ENCODE data around the gene YTHDF2.
"Not testable (repeated sequence)": the region's sequence is repeated elsewhere in the genome, so short reads cannot be mapped to it uniquely, and the experiment has no call there.

Gene YTHDF2

GRCh38 chr1:28759257-28759656 lies 22.5 kb downstream of the YTHDF2 start:
- DNase-seq (ENCODE audit: low read depth): no peak

- DNase-seq (ENCODE audit: low read depth): no peak
Observed at GRCh38 chr1:28761189-28761588, 24.4 kb downstream of the YTHDF2 start.

- DNase-seq (ENCODE audit: low read depth): no peak
Observed at GRCh38 chr1:28766532-28767183, 29.9 kb downstream of the YTHDF2 start.

- DNase-seq (ENCODE audit: low read depth): no peak
Observed at GRCh38 chr1:28770601-28771165, 33.9 kb downstream of the YTHDF2 start.

GRCh38 chr1:28771921-28772320 lies 35.2 kb downstream of the YTHDF2 start:
- not testable (repeated sequence) for DNase-seq (ENCODE audit: low read depth)

- DNase-seq (ENCODE audit: low read depth): no peak
Observed at GRCh38 chr1:28773105-28773504, 36.4 kb downstream of the YTHDF2 start.

- peak; percentile 42 for DNase-seq (ENCODE audit: low read depth)
Observed at GRCh38 chr1:28775121-28775942, 38.6 kb downstream of the YTHDF2 start.

- no peak for DNase-seq (ENCODE audit: low read depth)
Observed at GRCh38 chr1:28776341-28776740, 39.6 kb downstream of the YTHDF2 start.

GRCh38 chr1:28778021-28778420 lies 41.3 kb downstream of the YTHDF2 start:
- no peak for DNase-seq (ENCODE audit: low read depth)

- no peak for DNase-seq (ENCODE audit: low read depth)
Observed at GRCh38 chr1:28779751-28780408, 43.1 kb downstream of the YTHDF2 start.

GRCh38 chr1:28781305-28781704 lies 44.6 kb downstream of the YTHDF2 start:
- DNase-seq (ENCODE audit: low read depth): no peak

- no peak for DNase-seq (ENCODE audit: low read depth)
Observed at GRCh38 chr1:28782011-28782410, 45.3 kb downstream of the YTHDF2 start.

GRCh38 chr1:28783363-28783762 lies 46.6 kb downstream of the YTHDF2 start:
- DNase-seq (ENCODE audit: low read depth): no peak

- DNase-seq (ENCODE audit: low read depth): no peak
Observed at GRCh38 chr1:28789412-28789811, 52.7 kb downstream of the YTHDF2 start.

- DNase-seq (ENCODE audit: low read depth): no peak
Observed at GRCh38 chr1:28789816-28790215, 53.1 kb downstream of the YTHDF2 start.

- DNase-seq (ENCODE audit: low read depth): no peak
Observed at GRCh38 chr1:28790377-28791035, 53.8 kb downstream of the YTHDF2 start.

- DNase-seq (ENCODE audit: low read depth): not testable (repeated sequence)
Observed at GRCh38 chr1:28791929-28792328, 55.2 kb downstream of the YTHDF2 start.

GRCh38 chr1:28792644-28793121 lies 55.9 kb downstream of the YTHDF2 start:
- no peak for DNase-seq (ENCODE audit: low read depth)

- not testable (repeated sequence) for DNase-seq (ENCODE audit: low read depth)
Observed at GRCh38 chr1:28794582-28794981, 57.8 kb downstream of the YTHDF2 start.

- no peak for DNase-seq (ENCODE audit: low read depth)
Observed at GRCh38 chr1:28796352-28797211, 59.8 kb downstream of the YTHDF2 start.

- DNase-seq (ENCODE audit: low read depth): no peak
Observed at GRCh38 chr1:28800324-28800723, 63.6 kb downstream of the YTHDF2 start.

All from activated T-helper 9 cell treated with anti-CD3 and anti-CD28 coated beads, Interleukin-2, amount 50 U/mL, for 16 hours (primary cell).